ENCODE results near the gene PPAN. TPM values are rescaled to one million over a fixed set of nuclear protein-coding genes. Genes with fewer than 3 reads are reported as not detected.

The PPAN gene
- total RNA-seq, 1 donor from 2014 or later = 20.0 TPM

GRCh38 chr19:10159610-10160009, 53.4 kb downstream of the PPAN start:
- DNase-seq (no peak), ATAC-seq (ENCODE audit: poor library complexity) (no peak)
- intact Hi-C loops (cut with DNase I) = no loop called here

Other genes starting within 250 kb of the PPAN start
- 2.2 TPM for gene OLFM2, start 169.8 kb upstream of the PPAN start, total RNA-seq
- gene COL5A3, start 95.9 kb upstream of the PPAN start, total RNA-seq = 10.1 TPM
- not detected for gene RDH8, start 92.9 kb upstream of the PPAN start, total RNA-seq
- gene SHFL, start 20.0 kb upstream of the PPAN start, total RNA-seq = 8.5 TPM
- not detected for gene ANGPTL6, start 3.7 kb upstream of the PPAN start, total RNA-seq
- 4.9 TPM for gene P2RY11, start 5.3 kb downstream of the PPAN start, total RNA-seq
- gene EIF3G, start 13.5 kb downstream of the PPAN start, total RNA-seq = 153 TPM
- gene DNMT1, start 88.6 kb downstream of the PPAN start, total RNA-seq = 22.7 TPM
- gene S1PR2, start 125.0 kb downstream of the PPAN start, total RNA-seq = 5.9 TPM
- 72.4 TPM for gene MRPL4, start 145.9 kb downstream of the PPAN start, total RNA-seq
- 6.4 TPM for gene ICAM1, start 164.8 kb downstream of the PPAN start, total RNA-seq
- gene ICAM4, start 180.6 kb downstream of the PPAN start, total RNA-seq = 0.46 TPM
- 0.11 TPM for gene ICAM5, start 183.6 kb downstream of the PPAN start, total RNA-seq
- gene ZGLP1, start 203.5 kb downstream of the PPAN start, total RNA-seq = 0.91 TPM
- gene FDX2, start 209.7 kb downstream of the PPAN start, total RNA-seq = 19.8 TPM
- gene RAVER1, start 227.2 kb downstream of the PPAN start, total RNA-seq = 9.9 TPM
- gene ICAM3, start 233.3 kb downstream of the PPAN start, total RNA-seq = 31.0 TPM